PFSK-1 (cell line): ENCODE results near the gene RAI2.

ENCODE experiments used
- POLR2AphosphoS5 ChIP-seq: IDR thresholded peaks from 2 replicates; pipeline ENCODE4 v1.6.1; 2012; ENCODE audit warnings: low read depth, mild to moderate bottlenecking, control low read depth, low read length, moderate library complexity
- TAF1 ChIP-seq: IDR thresholded peaks from 2 replicates; pipeline ENCODE4 v1.6.1; 2012; ENCODE audit warnings: low read length, control low read depth, borderline replicate concordance; ENCODE audit not compliant: insufficient read depth

DNA sequence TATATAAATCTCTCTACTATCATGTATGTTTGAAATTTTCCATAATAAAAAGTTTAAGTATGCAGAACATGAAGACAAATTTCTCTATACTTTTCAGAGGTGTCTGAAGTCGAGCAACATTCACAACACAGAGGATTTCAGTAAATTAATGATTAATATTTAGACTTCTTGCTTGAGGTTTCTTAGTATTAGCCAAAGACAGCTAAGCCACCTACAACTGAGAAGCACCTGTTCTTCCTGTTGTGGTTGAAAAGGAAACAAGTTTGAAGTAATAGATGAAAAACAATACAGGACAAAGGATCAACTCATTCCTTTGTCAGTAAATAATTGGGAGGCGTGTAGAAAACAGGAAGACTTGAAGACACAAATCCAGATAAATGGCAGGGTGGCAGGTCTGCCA, 102.7 kb downstream of the RAI2 start:
- no peak for TF ChIP-seq TAF1
- TF ChIP-seq POLR2AphosphoS5 = no peak
